ENCODE data around the gene MED25. TPM values are rescaled to one million over a fixed set of nuclear protein-coding genes. Genes with fewer than 3 reads are reported as not detected.

MED25 gene
- total RNA-seq, result 65.8 TPM
- long read RNA-seq, transcript MED25-201 (18 exons, 2,332 nt), result major isoform, 20 of 105 reads
- long read RNA-seq, partial matches to known transcripts, result 56 of 105 reads
- long read RNA-seq, other reads (novel, unspliced or antisense), result 27 of 105 reads

DNA sequence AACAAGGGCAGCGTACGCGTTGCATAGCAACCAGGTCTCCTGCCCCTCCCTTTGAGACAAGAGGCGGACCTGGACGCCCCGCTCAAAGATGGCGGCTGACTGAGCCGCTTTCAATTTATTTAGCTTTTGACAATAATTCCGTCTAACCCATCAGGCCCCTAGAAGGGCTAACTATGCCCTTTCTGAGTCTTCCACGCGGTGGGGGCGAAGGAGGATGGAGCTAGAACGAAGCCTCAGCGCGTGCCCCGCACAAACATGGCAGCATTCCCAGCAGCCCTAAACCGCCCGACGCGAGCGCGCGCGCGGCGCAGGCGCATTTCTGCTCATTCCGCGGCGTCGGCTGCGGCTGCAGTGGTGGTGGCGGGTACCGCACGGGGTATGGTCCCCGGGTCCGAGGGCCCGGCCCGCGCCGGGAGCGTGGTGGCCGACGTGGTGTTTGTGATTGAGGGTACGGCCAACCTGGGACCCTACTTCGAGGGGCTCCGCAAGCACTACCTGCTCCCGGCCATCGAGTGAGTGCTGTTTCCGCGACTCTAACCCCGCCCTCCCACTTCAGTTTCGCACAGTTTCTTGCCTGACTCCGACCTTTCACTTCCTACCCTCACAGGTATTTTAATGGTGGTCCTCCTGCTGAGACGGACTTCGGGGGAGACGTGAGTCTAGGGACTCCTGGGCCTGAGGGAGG is at the start of gene MED25:
Gene MED25 (plus strand): TSS at position 326 of the 685 bp plus-strand sequence. CDS start 53 bp downstream, at position 379.
- TF ChIP-seq, protein P1, sequence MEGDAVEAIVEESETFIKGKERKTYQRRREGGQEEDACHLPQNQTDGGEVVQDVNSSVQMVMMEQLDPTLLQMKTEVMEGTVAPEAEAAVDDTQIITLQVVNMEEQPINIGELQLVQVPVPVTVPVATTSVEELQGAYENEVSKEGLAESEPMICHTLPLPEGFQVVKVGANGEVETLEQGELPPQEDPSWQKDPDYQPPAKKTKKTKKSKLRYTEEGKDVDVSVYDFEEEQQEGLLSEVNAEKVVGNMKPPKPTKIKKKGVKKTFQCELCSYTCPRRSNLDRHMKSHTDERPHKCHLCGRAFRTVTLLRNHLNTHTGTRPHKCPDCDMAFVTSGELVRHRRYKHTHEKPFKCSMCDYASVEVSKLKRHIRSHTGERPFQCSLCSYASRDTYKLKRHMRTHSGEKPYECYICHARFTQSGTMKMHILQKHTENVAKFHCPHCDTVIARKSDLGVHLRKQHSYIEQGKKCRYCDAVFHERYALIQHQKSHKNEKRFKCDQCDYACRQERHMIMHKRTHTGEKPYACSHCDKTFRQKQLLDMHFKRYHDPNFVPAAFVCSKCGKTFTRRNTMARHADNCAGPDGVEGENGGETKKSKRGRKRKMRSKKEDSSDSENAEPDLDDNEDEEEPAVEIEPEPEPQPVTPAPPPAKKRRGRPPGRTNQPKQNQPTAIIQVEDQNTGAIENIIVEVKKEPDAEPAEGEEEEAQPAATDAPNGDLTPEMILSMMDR (IDR thresholded peaks at IDR 0.05; ENCODE audit: borderline replicate concordance), result peak; percentile 66
- Histone ChIP-seq H3K4me1 (peaks cover 53% of the 10 kb centered on the region), H3K4me3 (peak within 1 kb of the TSS; percentile 86), H3K27ac (replicated peaks) (peak within 1 kb of the TSS; percentile 92), H3K27me3 (ENCODE audit: low read depth) (no peaks in the 10 kb centered on the region), H3K9me3 (replicated peaks) (no peaks in the 10 kb centered on the region), H3K36me3 (peaks cover 5% of the 10 kb centered on the region)
- peak; percentile 86 for DNase-seq
- intact Hi-C loops (cut with micrococcal nuclease), result loop anchor here (5.0 kb wide), 1 partner anchor 49 kb away; the partner anchor contains the start of gene PNKP

DNA sequence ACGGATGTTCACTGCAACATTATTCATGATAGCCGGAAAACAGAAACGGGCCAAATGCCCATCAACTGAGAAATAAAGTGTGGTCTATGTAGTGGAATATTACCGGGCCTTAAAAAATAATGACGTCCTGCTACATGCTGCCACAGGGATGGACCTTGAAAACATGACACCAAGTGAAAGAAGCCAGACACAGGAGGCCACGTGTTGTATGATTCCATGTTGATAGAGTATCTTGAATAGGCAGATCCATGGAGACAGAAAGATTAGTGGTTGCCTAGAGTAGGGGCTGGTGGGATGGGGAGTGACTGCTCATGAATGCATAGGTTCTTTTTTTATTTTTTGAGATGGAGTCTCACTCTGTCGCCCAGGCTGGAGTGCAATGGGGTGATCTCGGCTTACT is 47.6 kb upstream of the MED25 start:
- intact Hi-C loops (cut with micrococcal nuclease), result no loop called here
- Histone ChIP-seq H3K4me1 (peaks cover 48% of the 10 kb centered on the region), H3K9me3 (replicated peaks) (no peaks in the 10 kb centered on the region)

DNA sequence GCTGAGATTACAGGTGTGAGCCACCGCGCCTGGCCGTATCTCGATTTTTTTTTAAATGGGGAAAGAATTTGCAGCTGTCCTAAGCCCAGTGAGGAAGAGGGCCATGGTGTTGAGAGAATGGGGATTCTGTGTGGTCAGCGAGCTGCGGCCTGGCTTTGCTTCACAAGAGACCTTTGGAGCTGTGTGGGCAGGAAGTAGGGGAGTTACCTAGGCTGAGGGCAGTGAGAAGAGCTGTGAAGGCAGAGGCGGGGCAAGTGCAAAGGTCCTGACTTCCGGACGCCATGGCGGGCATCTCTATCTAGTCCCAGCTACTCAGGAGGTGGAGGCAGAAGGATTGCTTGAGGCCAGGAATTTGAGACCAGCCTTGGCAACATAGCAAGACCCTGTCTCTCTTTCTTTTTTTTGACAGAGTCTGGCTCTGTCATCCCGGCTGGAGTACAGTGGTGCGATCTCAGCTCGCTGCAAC is 46.4 kb upstream of the MED25 start:
- TF ChIP-seq, protein P1 (IDR thresholded peaks at IDR 0.05; ENCODE audit: borderline replicate concordance), result no peak
- DNase-seq, result no peak
- Histone ChIP-seq H3K27ac (replicated peaks) (no peak overlapping the region), H3K4me3 (no peak overlapping the region), H3K27me3 (ENCODE audit: low read depth) (no peaks in the 10 kb centered on the region), H3K9me3 (replicated peaks) (no peaks in the 10 kb centered on the region), H3K36me3 (peaks cover 14% of the 10 kb centered on the region), H3K4me1 (peaks cover 42% of the 10 kb centered on the region)
- intact Hi-C loops (cut with micrococcal nuclease), result no loop called here

More for the DNA sequence above, 47.6 kb upstream of the MED25 start:
- DNase-seq, result no peak
- Histone ChIP-seq H3K36me3 (peaks cover 6% of the 10 kb centered on the region), H3K27me3 (ENCODE audit: low read depth) (no peaks in the 10 kb centered on the region), H3K27ac (replicated peaks) (no peak overlapping the region), H3K4me3 (no peak overlapping the region)
- TF ChIP-seq, protein P1 (IDR thresholded peaks at IDR 0.05; ENCODE audit: borderline replicate concordance), result no peak

DNA sequence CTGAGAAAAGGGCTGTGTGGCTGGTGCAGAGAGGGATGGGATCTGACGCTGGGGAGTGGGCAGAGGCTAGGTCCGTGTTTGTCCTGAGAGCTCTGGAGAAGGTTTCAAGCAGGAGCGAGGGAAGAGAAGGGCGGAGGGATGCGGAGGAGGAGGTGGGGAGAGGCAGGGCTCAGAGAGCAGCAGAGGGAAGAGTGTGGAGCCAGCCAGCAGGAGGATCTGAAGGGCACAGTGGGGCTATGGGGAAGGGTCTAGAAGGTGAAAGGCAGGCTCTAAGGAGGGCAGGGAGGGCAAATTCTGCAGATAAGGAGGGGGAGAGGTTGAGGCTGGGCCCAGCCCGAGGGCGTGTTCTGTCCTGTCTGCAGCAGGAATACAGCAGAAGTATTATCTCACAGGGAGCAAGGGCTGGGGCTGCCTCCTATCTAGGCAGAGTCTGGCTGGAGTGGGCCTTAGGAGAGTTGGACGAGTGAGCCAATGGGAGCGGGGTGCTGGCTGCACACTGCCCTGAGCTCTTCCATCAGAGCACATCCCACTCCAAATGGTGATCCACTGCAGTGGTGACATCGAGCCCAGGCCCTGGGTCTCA is 45.1 kb upstream of the MED25 start:
- no peak for DNase-seq
- H3K27ac ChIP-seq (replicated peaks), result no peak overlapping the region
- H3K4me1 ChIP-seq, result peaks cover 31% of the 10 kb centered on the region
- intact Hi-C loops (cut with micrococcal nuclease), result no loop called here
- peaks cover 14% of the 10 kb centered on the region for H3K36me3 ChIP-seq
- H3K27me3 ChIP-seq (ENCODE audit: low read depth), result no peaks in the 10 kb centered on the region
- H3K9me3 ChIP-seq (replicated peaks), result no peaks in the 10 kb centered on the region
- H3K4me3 ChIP-seq, result no peak overlapping the region
- TF ChIP-seq, protein P1 (IDR thresholded peaks at IDR 0.05; ENCODE audit: borderline replicate concordance), result no peak

DNA sequence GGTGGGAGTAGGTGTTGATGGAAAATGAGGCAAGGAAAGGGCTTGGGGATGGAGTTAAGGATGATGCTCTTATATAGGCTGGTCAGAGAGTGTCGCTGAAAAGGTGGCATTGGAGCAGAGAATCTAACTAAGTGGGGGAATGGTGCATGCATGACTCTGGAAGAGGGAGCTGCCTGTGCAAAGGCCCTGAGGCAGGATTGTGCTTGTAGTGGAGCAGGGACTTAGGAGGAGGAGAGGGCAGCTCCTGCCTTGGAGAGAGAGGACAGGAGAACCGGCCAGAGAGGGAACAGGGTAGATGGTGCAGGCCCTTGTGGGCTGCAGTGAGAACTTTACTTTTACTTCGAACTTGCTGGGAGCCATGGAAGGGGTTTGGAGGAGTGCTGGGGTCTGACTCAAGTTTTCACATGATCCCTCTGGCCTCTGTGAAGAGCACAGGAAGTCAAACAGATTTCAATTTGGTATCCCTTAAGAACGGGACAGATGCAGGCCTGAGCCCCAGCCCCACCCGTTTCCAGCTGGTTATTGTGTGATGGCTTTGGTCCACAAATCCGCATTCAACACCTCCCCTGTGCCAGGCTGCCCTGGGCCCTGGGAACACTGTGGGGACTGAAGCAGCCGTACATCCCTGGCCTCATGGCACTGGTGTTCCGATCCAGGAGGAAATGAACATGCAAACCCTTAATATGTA is 44.3 kb upstream of the MED25 start:
- no peak for DNase-seq
- H3K4me3 ChIP-seq, result no peak overlapping the region
- H3K36me3 ChIP-seq, result peaks cover 14% of the 10 kb centered on the region
- TF ChIP-seq, protein P1 (IDR thresholded peaks at IDR 0.05; ENCODE audit: borderline replicate concordance), result no peak
- H3K9me3 ChIP-seq (replicated peaks), result no peaks in the 10 kb centered on the region
- peaks cover 22% of the 10 kb centered on the region for H3K4me1 ChIP-seq
- no peak overlapping the region for H3K27ac ChIP-seq (replicated peaks)
- no peaks in the 10 kb centered on the region for H3K27me3 ChIP-seq (ENCODE audit: low read depth)
- intact Hi-C loops (cut with micrococcal nuclease), result no loop called here

All from left ventricle myocardium inferior (tissue), 1 donor.